Activated naive CD4-positive, alpha-beta T cell treated with anti-CD3 and anti-CD28 coated beads for 36 hours (primary cell): ENCODE data around the gene CNPY4. TPM values are rescaled to one million over a fixed set of nuclear protein-coding genes. Genes with fewer than 3 reads are reported as not detected.

Experiments used
- CTCF ChIA-PET: fragments of 350-600 bp; sonication (Branson Sonifier 250); formaldehyde crosslinking; loops from one replicate; lab custom pipeline; 2021; ENCODE audit warnings: antibody characterized with exemption; lab: Charles Lee
- DNase-seq: peaks from one replicate; pipeline ENCODE4 v3.0.0-alpha.2; 2020
- H3K27ac Mint-ChIP-seq: one replicate; pipeline ENCODE4 v1.8.0; 2021; ENCODE audit warnings: mild to moderate bottlenecking, mixed read lengths
- H3K27me3 Mint-ChIP-seq: one replicate; pipeline ENCODE4 v1.8.0; 2021; ENCODE audit warnings: low read depth, mixed read lengths
- H3K36me3 Mint-ChIP-seq: one replicate; pipeline ENCODE4 v1.8.0; 2021; ENCODE audit warnings: low read depth, mixed read lengths
- H3K4me1 Mint-ChIP-seq: one replicate; pipeline ENCODE4 v1.8.0; 2021; ENCODE audit warnings: low read depth, mixed read lengths
- H3K4me3 Mint-ChIP-seq: one replicate; pipeline ENCODE4 v1.8.0; 2021; ENCODE audit warnings: mild to moderate bottlenecking, moderate library complexity, mixed read lengths
- H3K9me3 Mint-ChIP-seq: one replicate; pipeline ENCODE4 v1.8.0; 2021; ENCODE audit warnings: mixed read lengths
- intact Hi-C: fragments of 100-400 bp; cut with micrococcal nuclease; formaldehyde crosslinking; loops from one replicate; pipeline ENCODE4 v1.15.1; 2023
- total RNA-seq, 2 experiments: library from RNA; stranded (reverse); gene quantifications; one replicate each; pipeline ENCODE4 v1.2.3, GENCODE V29; 2021

Gene CNPY4
- total RNA-seq, 2 experiments from 2014 or later = 7.2 to 8.7 TPM

DNA sequence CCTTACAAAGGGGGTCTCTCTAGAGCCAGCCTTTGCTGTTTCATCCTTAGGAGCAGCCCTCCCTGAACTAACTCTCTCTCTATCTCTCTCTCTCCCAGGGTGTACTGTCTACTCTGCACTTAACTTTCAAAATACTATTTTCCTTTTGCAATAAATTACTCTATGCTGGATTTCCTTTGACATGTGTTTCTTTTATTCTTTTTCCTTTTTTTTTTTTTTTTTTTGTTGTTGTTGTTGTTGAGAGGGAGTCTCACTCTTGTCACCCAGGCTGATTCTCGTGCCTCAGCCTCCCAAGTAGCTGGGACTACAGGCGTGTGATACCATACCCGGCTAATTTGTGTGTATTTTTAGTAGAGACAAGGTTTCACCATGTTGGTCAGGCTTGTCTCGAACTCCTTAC lies 36.5 kb upstream of the CNPY4 start:
- Mint-ChIP-seq H3K4me1 (peaks cover 34% of the 10 kb centered on the region), H3K4me3 (peak overlapping the region; percentile 88), H3K27me3 (no peaks in the 10 kb centered on the region), H3K9me3 (no peaks in the 10 kb centered on the region), H3K27ac (peak overlapping the region; percentile 86), H3K36me3 (peaks cover 8% of the 10 kb centered on the region)
- intact Hi-C loops = loop anchor here (1.0 to 5.0 kb wide), 4 partner anchors 48 to 707 kb away; partner anchors contain the start of genes BUD31, MEPCE, PDAP1 and ZCWPW1
- no peak for DNase-seq
- CTCF ChIA-PET = interaction anchor here (0.6 to 1.2 kb wide), 14 partner anchors 10 to 174 kb away, joined by 3 to 9 read pairs (median 4); no protein-coding TSS in a partner anchor

DNA sequence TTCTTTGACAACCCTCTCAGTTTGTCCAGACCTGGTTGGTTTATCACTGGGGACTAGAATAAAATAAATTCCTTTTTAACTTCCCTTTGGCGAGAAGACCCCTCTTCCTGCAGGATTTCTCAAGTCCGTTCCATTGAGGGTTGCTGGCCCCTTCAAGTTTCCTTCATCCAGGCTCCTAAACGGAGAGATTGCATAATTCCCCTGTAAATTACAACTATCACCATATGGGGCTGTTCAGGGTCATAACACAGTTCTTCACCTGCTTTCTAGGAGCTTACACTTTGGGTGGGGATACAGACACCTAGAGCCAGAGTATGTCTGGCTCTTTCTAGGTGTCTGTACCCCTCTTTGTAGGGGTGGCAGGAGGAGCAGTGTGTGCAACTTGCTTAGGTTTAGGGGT lies 33.9 kb upstream of the CNPY4 start:
- Mint-ChIP-seq H3K27ac (no peak overlapping the region), H3K9me3 (no peaks in the 10 kb centered on the region), H3K27me3 (no peaks in the 10 kb centered on the region), H3K4me1 (peaks cover 31% of the 10 kb centered on the region), H3K4me3 (no peak overlapping the region), H3K36me3 (peaks cover 5% of the 10 kb centered on the region)
- intact Hi-C loops = no loop called here
- DNase-seq = no peak
- CTCF ChIA-PET = interaction anchor here (1.6 kb wide), 1 partner anchor 95 kb away, joined by 4 read pairs; no protein-coding TSS in a partner anchor

DNA sequence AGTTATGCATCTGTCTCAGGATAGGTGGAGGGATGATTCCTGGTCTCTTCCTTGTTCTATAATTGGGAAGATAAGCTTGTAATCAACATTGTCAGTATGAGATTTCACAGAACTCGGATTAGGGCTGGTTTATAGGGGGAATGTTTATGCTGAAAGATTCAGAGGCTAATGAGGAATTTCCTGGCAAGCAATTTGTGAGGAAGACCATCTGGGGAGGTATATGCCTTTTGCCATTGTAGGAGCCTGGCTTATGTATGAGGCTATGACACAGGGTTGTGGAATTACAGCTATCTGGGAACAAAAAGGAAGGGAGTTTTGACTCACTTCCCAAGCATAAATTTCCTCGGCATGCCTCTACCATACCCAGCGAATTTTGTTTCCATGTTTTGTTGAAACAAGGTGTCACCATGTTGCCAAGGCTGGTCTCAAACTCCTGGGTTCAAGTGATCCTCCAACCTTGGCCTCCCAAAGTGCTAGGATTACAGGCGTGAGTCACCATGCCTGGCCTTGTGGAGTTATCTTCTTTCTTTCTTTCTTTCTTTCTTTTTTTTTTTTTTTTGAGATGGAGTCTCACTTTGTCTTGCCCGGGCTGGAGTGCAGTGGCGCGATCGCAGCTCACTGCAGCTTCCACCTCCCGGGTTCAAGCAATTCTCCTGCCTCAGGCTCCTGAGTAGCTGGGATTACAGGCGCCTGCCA lies 32.2 kb upstream of the CNPY4 start:
- Mint-ChIP-seq H3K27ac (peak overlapping the region; percentile 2), H3K4me3 (peak overlapping the region; percentile 13), H3K4me1 (peaks cover 38% of the 10 kb centered on the region), H3K27me3 (no peaks in the 10 kb centered on the region), H3K9me3 (no peaks in the 10 kb centered on the region), H3K36me3 (peaks cover 15% of the 10 kb centered on the region)
- intact Hi-C loops = no loop called here
- DNase-seq = no peak
- CTCF ChIA-PET = no interaction called here

DNA sequence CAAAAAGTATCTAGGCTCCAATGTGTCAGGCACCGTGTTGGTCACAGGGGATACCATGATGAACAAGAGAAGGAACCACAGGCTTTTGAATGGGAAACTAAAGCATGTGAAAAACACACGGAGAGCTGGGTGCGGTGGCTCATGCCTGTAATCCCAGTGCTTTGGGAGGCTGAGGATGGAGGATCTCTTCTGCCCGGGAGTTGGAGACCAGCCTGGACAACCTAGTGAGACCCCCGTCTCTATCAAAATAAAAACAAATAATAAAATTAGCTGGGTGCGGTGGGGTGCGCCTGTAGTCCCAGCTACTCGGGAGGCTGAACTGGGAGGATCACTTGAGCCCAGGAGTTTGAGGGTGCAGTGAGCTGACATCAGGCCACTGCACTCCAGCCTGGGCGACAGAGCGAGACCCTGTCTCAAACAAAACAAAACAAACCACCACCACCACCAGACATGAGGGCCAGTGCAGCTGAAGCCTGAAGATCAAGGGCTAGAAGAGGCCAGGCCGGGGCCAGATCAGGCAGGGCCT lies 31.3 kb upstream of the CNPY4 start:
- peak overlapping the region; percentile 88 for H3K4me3 Mint-ChIP-seq
- H3K27ac Mint-ChIP-seq = peak overlapping the region; percentile 90
- no peak for DNase-seq
- H3K9me3 Mint-ChIP-seq = no peaks in the 10 kb centered on the region
- intact Hi-C loops = no loop called here
- peaks cover 36% of the 10 kb centered on the region for H3K4me1 Mint-ChIP-seq
- CTCF ChIA-PET = interaction anchor here (1.0 kb wide), 1 partner anchor 41 kb away, joined by 3 read pairs; no protein-coding TSS in a partner anchor
- peaks cover 24% of the 10 kb centered on the region for H3K36me3 Mint-ChIP-seq
- H3K27me3 Mint-ChIP-seq = no peaks in the 10 kb centered on the region

DNA sequence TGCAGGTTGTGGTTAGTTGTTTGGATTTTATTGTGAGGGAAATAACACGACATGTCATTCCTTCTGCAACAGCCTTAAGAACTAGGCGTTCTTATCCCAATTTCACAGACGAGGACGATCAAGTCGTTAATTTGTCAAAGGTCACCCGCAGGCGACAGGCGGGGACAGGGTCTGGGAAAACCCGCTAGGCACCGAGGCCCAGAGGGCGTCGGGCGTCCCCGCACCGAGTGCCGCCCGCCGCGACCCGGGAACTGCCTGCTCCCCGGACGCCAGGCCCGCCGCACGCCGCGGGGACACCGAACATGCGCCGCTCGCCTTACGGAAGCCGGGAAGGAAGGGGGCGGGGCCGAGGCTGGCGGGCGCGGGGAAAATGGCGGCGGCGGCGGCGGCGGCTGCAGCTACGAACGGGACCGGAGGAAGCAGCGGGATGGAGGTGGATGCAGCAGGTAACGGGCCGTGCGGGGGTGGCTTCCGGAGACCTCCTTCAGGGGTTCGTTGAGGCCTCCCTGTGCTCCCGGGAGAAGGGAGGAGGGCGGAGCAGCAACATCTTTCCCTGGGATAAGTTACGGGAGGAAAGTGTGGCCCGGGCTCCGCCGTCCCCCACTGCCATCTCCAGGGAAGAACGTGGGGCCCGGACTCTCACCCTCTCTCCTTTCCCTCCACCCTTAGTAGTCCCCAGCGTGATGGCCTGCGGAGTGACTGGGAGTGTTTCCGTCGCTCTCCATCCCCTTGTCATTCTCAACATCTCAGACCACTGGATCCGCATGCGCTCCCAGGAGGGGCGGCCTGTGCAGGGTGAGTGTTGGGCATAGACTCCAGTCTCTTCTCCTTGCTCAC lies 30.6 kb upstream of the CNPY4 start, which contains the start of gene COPS6:
Gene COPS6, plus strand, starts transcription at position 349 of the 837 bp plus-strand sequence. Its CDS starts 22 bp downstream, at position 371.
- Mint-ChIP-seq H3K27me3 (no peaks in the 10 kb centered on the region), H3K9me3 (no peaks in the 10 kb centered on the region), H3K4me3 (peak within 1 kb of the TSS; percentile 88), H3K36me3 (peaks cover 31% of the 10 kb centered on the region), H3K27ac (peak within 1 kb of the TSS; percentile 90), H3K4me1 (peaks cover 36% of the 10 kb centered on the region)
- intact Hi-C loops = loop anchor here (1.0 kb wide), 1 partner anchor 12 kb away; the partner anchor contains the start of genes AP4M1 and MCM7
- DNase-seq = peak; percentile 89
- CTCF ChIA-PET = interaction anchor here (1.0 kb wide), 1 partner anchor 41 kb away, joined by 3 read pairs; no protein-coding TSS in a partner anchor

DNA sequence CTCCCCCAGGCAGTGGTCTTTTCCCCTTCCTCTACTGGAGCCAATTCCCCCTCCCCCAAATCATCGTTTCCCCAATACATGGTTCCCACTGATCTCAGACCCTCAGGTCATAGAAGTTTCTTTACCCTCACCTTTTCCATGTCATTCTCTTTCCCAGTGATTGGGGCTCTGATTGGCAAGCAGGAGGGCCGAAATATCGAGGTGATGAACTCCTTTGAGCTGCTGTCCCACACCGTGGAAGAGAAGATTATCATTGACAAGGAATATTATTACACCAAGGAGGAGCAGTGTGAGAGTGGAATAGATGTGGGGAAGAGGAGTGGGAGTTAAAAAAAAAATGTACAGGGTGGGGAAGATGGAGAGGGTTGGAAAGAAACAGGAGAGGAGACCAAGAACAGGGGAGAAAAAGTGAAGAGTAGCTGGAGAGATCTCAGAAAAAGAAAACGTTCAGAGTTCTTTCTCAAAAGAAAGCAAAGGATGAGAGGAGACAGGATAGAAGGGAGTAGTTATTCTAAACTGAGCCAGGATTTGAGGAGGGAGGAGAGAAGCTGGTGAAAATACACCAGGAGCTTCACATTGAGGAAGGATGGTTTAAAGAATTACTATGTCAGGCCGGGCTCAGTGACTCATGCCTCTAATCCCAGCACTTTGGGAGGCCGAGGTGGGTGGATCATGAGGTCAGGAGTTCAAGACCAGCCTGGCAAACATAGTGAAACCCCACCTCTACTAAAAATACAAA lies 29.8 kb upstream of the CNPY4 start:
- peak overlapping the region; percentile 88 for H3K4me3 Mint-ChIP-seq

DNA sequence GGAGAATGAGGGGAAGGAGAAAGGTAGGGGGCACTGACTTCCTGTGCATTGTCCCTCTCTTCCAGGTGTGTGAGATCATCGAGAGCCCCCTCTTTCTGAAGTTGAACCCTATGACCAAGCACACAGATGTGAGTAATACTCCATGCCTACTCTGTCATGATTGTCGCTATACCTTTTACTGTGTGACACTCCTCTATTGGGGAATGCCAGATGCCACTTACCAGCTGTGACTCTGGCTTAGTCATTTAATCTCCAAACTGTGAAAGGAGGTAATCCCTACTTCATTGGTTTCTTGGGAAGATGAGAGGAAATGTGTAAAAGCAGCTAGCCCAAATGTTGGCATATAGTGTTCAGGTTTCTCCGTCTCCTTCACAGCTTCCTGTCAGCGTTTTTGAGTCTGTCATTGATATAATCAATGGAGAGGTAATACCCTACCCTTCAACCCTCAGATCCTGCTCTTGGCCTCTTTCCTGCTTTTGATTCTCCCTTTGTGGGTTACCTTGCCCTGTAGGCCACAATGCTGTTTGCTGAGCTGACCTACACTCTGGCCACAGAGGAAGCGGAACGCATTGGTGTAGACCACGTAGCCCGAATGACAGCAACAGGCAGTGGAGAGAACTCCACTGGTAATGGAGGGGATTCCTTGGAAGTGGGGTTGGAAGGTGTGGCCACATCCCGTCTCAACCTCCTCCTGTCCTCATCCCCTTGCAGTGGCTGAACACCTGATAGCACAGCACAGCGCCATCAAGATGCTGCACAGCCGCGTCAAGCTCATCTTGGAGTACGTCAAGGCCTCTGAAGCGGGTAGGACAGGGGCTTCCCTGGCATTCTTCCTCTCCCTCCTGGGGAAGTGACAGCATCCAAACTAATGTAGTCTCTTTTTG lies 28.7 kb upstream of the CNPY4 start:
- Mint-ChIP-seq H3K36me3 (peaks cover 49% of the 10 kb centered on the region), H3K27ac (peak overlapping the region; percentile 39), H3K27me3 (no peaks in the 10 kb centered on the region), H3K4me1 (peaks cover 43% of the 10 kb centered on the region), H3K9me3 (no peaks in the 10 kb centered on the region), H3K4me3 (no peak overlapping the region)
- intact Hi-C loops = no loop called here
- DNase-seq = no peak
- CTCF ChIA-PET = interaction anchor here (0.6 to 1.6 kb wide), 4 partner anchors 9 to 42 kb away, joined by 3 to 4 read pairs (median 4); partner anchors contain the start of genes AP4M1 and MCM7

More for the DNA sequence above, 29.8 kb upstream of the CNPY4 start:
- intact Hi-C loops = loop anchor here (1.0 kb wide), 1 partner anchor 12 kb away; the partner anchor contains the start of genes AP4M1 and MCM7
- Mint-ChIP-seq H3K36me3 (peaks cover 38% of the 10 kb centered on the region), H3K27me3 (no peaks in the 10 kb centered on the region), H3K4me1 (peaks cover 36% of the 10 kb centered on the region), H3K27ac (peak overlapping the region; percentile 90), H3K9me3 (no peaks in the 10 kb centered on the region)
- no peak for DNase-seq
- CTCF ChIA-PET = interaction anchor here (0.6 to 1.6 kb wide), 3 partner anchors 10 to 95 kb away, joined by 4 to 5 read pairs (median 4); partner anchors contain the start of genes AP4M1 and MCM7

DNA sequence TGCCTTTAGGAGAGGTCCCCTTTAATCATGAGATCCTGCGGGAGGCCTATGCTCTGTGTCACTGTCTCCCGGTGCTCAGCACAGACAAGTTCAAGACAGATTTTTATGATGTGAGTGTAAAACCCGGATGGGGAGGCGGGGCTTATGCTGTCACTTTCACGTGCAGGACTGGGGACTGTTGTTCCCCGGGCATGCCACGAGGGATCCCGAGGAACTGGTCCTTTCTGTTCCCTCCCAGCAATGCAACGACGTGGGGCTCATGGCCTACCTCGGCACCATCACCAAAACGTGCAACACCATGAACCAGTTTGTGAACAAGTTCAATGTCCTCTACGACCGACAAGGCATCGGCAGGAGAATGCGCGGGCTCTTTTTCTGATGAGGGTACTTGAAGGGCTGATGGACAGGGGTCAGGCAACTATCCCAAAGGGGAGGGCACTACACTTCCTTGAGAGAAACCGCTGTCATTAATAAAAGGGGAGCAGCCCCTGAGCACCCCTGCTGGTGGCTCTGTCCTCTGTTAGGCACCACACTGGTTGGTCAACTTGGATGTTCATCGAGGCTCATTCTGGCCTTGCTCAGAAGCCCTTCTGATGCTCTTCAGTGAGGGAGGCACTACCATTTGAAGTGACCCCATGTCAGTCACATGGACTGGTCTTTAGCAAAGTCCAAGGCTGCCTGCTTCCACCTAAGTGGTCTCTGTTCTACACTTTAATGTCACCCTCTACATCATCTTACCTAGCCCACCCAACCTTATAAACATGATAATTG lies 27.8 kb upstream of the CNPY4 start:
- H3K27me3 Mint-ChIP-seq = no peaks in the 10 kb centered on the region
- no peak overlapping the region for H3K4me3 Mint-ChIP-seq
- peak; percentile 27 for DNase-seq
- H3K9me3 Mint-ChIP-seq = no peaks in the 10 kb centered on the region
- peak overlapping the region; percentile 39 for H3K27ac Mint-ChIP-seq
- peaks cover 46% of the 10 kb centered on the region for H3K4me1 Mint-ChIP-seq
- CTCF ChIA-PET = interaction anchor here (0.6 to 1.6 kb wide), 4 partner anchors 9 to 538 kb away, joined by 3 to 4 read pairs (median 3); no protein-coding TSS in a partner anchor
- intact Hi-C loops = no loop called here
- H3K36me3 Mint-ChIP-seq = peaks cover 57% of the 10 kb centered on the region

DNA sequence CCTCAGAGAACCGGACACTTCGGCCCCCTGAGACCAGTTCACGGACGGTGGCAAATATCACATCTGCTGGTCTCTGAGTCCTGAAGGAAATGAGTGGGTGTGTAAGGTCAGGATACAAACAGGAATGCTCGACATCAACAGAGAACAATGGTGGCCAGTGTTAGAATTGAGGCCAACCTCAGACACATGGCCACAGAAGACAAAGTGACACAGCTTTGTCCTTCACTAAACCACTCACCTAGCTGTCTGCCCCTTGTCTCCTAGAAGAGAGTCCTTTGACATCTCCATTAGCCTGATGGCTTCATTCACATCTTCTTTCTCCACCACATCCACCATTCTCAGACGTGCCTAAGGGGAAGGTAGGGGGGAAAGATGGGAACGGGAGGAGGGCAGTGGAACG lies 26.4 kb upstream of the CNPY4 start:
- Mint-ChIP-seq H3K9me3 (no peaks in the 10 kb centered on the region), H3K4me3 (no peak overlapping the region), H3K4me1 (peaks cover 50% of the 10 kb centered on the region), H3K27me3 (no peaks in the 10 kb centered on the region), H3K36me3 (peaks cover 68% of the 10 kb centered on the region), H3K27ac (no peak overlapping the region)
- no peak for DNase-seq
- intact Hi-C loops = no loop called here
- CTCF ChIA-PET = interaction anchor here (1.6 kb wide), 1 partner anchor 11 kb away, joined by 4 read pairs; no protein-coding TSS in a partner anchor

DNA sequence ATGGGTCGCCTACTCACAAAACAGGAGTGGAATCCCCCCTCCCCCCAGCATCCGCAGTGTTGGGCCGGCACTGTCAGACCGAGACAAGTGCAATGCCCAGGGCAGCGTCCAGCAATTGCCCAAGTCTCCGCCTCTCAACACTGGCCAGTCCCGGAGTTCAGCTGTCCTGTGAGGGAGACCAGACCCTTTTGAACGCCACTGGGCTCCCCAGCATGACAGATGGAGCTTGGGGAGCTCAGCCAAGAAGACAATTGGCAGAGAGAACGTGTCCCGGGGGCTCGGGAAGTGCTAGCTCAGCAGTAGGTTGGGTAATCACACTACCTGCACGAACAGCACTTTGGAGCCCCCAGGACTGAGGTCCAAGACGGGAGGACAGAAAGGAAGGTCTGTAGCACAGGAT lies 25.9 kb upstream of the CNPY4 start:
- peaks cover 73% of the 10 kb centered on the region for H3K36me3 Mint-ChIP-seq
- H3K4me3 Mint-ChIP-seq = no peak overlapping the region
- H3K27ac Mint-ChIP-seq = no peak overlapping the region
- no peaks in the 10 kb centered on the region for H3K27me3 Mint-ChIP-seq
- no peaks in the 10 kb centered on the region for H3K9me3 Mint-ChIP-seq
- CTCF ChIA-PET = interaction anchor here (1.6 kb wide), 1 partner anchor 11 kb away, joined by 4 read pairs; no protein-coding TSS in a partner anchor
- no peak for DNase-seq
- peaks cover 53% of the 10 kb centered on the region for H3K4me1 Mint-ChIP-seq
- intact Hi-C loops = no loop called here
